GM12878 (cell line): ENCODE data around the gene CSNK1A1. TPM values are rescaled to one million over a fixed set of nuclear protein-coding genes. Genes with fewer than 3 reads are reported as not detected.
A peak's percentile ranks its signal among the peaks of the same experiment; 100 is the strongest.

Experiments
- ATAC-seq: fragments of 200-7000 bp; cut with Tn5 transposase; 3 replicates; pipeline ENCODE4 v1.9.1; 2020; ENCODE audit warnings: mild to moderate bottlenecking, moderate library complexity
- BruUV-seq: library from RNA; stranded (reverse); fragments of 400-500 nt; replicated peaks from 2 replicates; lab custom pipeline; 2021; lab: Mats Ljungman, UMichigan
- CTCF ChIA-PET: fragments of 300-600 bp; sonication (Branson Sonifier 250); formaldehyde crosslinking; extraction: SDS; loops from one replicate; lab custom pipeline; 2021; ENCODE audit warnings: inconsistent platforms; lab: Yijun Ruan, JAX
- POLR2A ChIA-PET: fragments of 350-600 bp; formaldehyde crosslinking; extraction: SDS; loops from one replicate; lab custom pipeline; 2021; ENCODE audit warnings: inconsistent platforms; lab: Charles Lee
- RAD21 ChIA-PET: fragments of 300-600 bp; sonication (Branson Sonifier 250); formaldehyde crosslinking; loops from one replicate; lab custom pipeline; 2023; ENCODE audit warnings: antibody characterized with exemption; ENCODE audit not compliant: unreplicated experiment; lab: Charles Lee
- SMC1A ChIA-PET: fragments of 300-600 bp; sonication (Branson Sonifier 250); formaldehyde crosslinking; loops from one replicate; lab custom pipeline; 2023; ENCODE audit not compliant: unreplicated experiment, uncharacterized antibody; lab: Charles Lee
- DNase-seq: peaks from one replicate; pipeline ENCODE4 v3.0.0-alpha.2; 2011; ENCODE audit warnings: low read depth, low spot score
- FAIRE-seq: peaks from 3 replicates; lab custom pipeline; 2011; peaks lifted over from hg19 to GRCh38; lab: Jason Lieb, UNC
- H2AFZ ChIP-seq: 2 replicates; pipeline ENCODE4 v1.6.0; 2011; ENCODE audit warnings: low read depth, low read length, control low read depth; ENCODE audit not compliant: control insufficient read depth
- H3K27ac ChIP-seq: 2 replicates; pipeline ENCODE4 v1.5.1; 2011; ENCODE audit warnings: control low read depth; ENCODE audit not compliant: control insufficient read depth, insufficient read depth
- H3K27me3 ChIP-seq, 2 experiments: replicated peaks in 1 of 2; 2 replicates each; pipeline versions ENCODE4 v1.6.0 to v1.6.1; 2011; ENCODE audit warnings: low read length in 1 of 2; ENCODE audit not compliant: control insufficient read depth in 2 of 2, insufficient read depth in 2 of 2
- H3K36me3 ChIP-seq, 2 experiments: 2 replicates each; pipeline ENCODE4 v1.5.1; 2011; ENCODE audit warnings: low read length in 1 of 2; ENCODE audit not compliant: control insufficient read depth in 2 of 2, insufficient read depth in 2 of 2
- H3K4me1 ChIP-seq: 2 replicates; pipeline ENCODE4 v1.6.1; 2011; ENCODE audit warnings: mild to moderate bottlenecking, low read length, moderate library complexity, mixed read lengths; ENCODE audit not compliant: control insufficient read depth, insufficient read depth
- H3K4me2 ChIP-seq: 2 replicates; pipeline ENCODE4 v1.6.0; 2011; ENCODE audit warnings: control low read depth; ENCODE audit not compliant: control insufficient read depth, insufficient read depth
- H3K4me3 ChIP-seq: fragments of 200-600 bp; sonication (generic); 2 replicates; pipeline ENCODE4 v1.5.1; 2016
- H3K79me2 ChIP-seq: 2 replicates; pipeline ENCODE4 v1.6.0; 2011; ENCODE audit warnings: low read length; ENCODE audit not compliant: control insufficient read depth, insufficient read depth
- H3K9ac ChIP-seq: 2 replicates; pipeline ENCODE4 v1.8.0; 2011; ENCODE audit warnings: low read length, control low read depth, mixed read lengths; ENCODE audit not compliant: control insufficient read depth, insufficient read depth
- H3K9me3 ChIP-seq: replicated peaks from 3 replicates; pipeline ENCODE4 v1.5.1; 2011; ENCODE audit warnings: mild to moderate bottlenecking, low read length; ENCODE audit not compliant: control insufficient read depth, insufficient read depth
- H4K20me1 ChIP-seq: 2 replicates; pipeline ENCODE4 v1.6.0; 2011; ENCODE audit not compliant: control insufficient read depth, insufficient read depth
- BCL3 ChIP-seq: IDR thresholded peaks from 2 replicates; pipeline ENCODE4 v1.6.1; 2011; ENCODE audit warnings: borderline replicate concordance, low read depth, mild to moderate bottlenecking, moderate library complexity, low read length; ENCODE audit not compliant: insufficient read depth, poor library complexity, severe bottlenecking
- CREB1 ChIP-seq: IDR thresholded peaks from 2 replicates; pipeline ENCODE4 v1.6.1; 2012; ENCODE audit warnings: low read depth, mild to moderate bottlenecking, inconsistent platforms
- CTCF ChIP-seq, 3 experiments: IDR thresholded peaks in 2 of 3; conservative IDR thresholded peaks in 1 of 3; 2 replicates each; pipeline ENCODE4 v1.5.1; 2011; ENCODE audit warnings: low read depth in 3 of 3, low read length in 3 of 3, mild to moderate bottlenecking in 3 of 3, control low read depth in 2 of 3, moderate library complexity in 2 of 3, inconsistent platforms in 1 of 3, mixed read lengths in 1 of 3; ENCODE audit not compliant: control insufficient read depth in 2 of 3, insufficient read depth in 1 of 3; ENCODE audit errors: extremely low read depth in 1 of 3
- POLR2A ChIP-seq: IDR thresholded peaks from 2 replicates; pipeline ENCODE4 v1.6.1; 2011; ENCODE audit warnings: low read depth, mild to moderate bottlenecking, low read length
- ZNF274 ChIP-seq: IDR thresholded peaks from one replicate; pipeline ENCODE4 v1.8.0; 2011; ENCODE audit not compliant: insufficient read length, insufficient read depth
- ZNF384 ChIP-seq: IDR thresholded peaks from 2 replicates; pipeline ENCODE4 v1.6.1; 2012; ENCODE audit warnings: low read depth, mild to moderate bottlenecking, low read length, improper control_type of control experiment, borderline replicate concordance
- WGBS: methylation state at CpG from one replicate; pipeline ENCODE4 v1.1.6; 2016; ENCODE audit warnings: low lambda C conversion rate; ENCODE audit not compliant: insufficient replicate concordance, insufficient coverage; ENCODE audit errors: missing lambda C conversion rate; 5-methylcytosine and 5-hydroxymethylcytosine counted together
- in situ Hi-C: fragments of 300-500 bp; cut with MboI; formaldehyde crosslinking; loops from 9 replicates; pipeline ENCODE4 v1.14.3; 2018; ENCODE audit warnings: mixed read lengths
- intact Hi-C: fragments of 100-400 bp; cut with micrococcal nuclease; formaldehyde crosslinking; loops from one replicate; pipeline ENCODE4 v1.14.2; 2022; ENCODE audit not compliant: unreplicated experiment
- polyA plus RNA-seq, 11 experiments: library from polyadenylated mRNA; depleted of rRNA in 4 of 11; unstranded in 6 of 11; stranded (reverse) in 5 of 11; fragments of >200 nt; fragmentation: Nextera tagmentation in 4 of 11; fragmentation: Illumina TruSeq in 1 of 11; extraction: Ambion mirVana in 4 of 11; extraction: Trizol in 1 of 11; gene quantifications; 1 replicate in 1 of 11; 2 replicates in 10 of 11; pipeline versions ENCODE4 v1.2.1 to v1.2.3, GENCODE V29; 2011 to 2016; ENCODE audit warnings: inconsistent platforms in 2 of 11, missing spikeins in 2 of 11, low read depth in 1 of 11
- total RNA-seq, 4 experiments: library from RNA; depleted of rRNA in 3 of 4; stranded (reverse); fragments of >200 nt in 3 of 4; fragmentation: Illumina TruSeq in 1 of 4; extraction: Trizol in 1 of 4; gene quantifications; 2 replicates each; pipeline versions ENCODE4 v1.2.1 to v1.2.3, GENCODE V29; 2013 to 2021

Gene CSNK1A1
- total and polyA plus RNA-seq, 10 of the 15 experiments (the other 5 are each of a cell fraction or from before 2014, with no cell fraction given) = 53.3 to 155 (median 133) TPM

- BruUV-seq = no TSS peak
- H3K9me3 ChIP-seq = no peaks in the 10 kb centered on the region
- no peaks in the 10 kb centered on the region for H3K27me3 ChIP-seq
- CTCF ChIA-PET = no interaction called here
- TF ChIP-seq BCL3 (peak; percentile 48), CREB1 (no peak)
- TF ChIP-seq, all 136 proteins: peak for 1
- H4K20me1 ChIP-seq = no peaks in the 10 kb centered on the region
- intact Hi-C loops = no loop called here
- ATAC-seq (no peak), FAIRE-seq (peak; percentile 35), DNase-seq (no peak)
- WGBS = 62% methylated on average over 7 of the region's 7 CpGs
- in situ Hi-C loops = no loop called here
- ChIA-PET RAD21 (no interaction called here), SMC1A (no interaction called here), POLR2A (no interaction called here)
- H3K4me1 ChIP-seq = no peaks in the 10 kb centered on the region
- H3K36me3 ChIP-seq = peaks cover 0 to 6% of the 10 kb centered on the region in 2 experiments; a peak in 2 of 4 replicates
- no peak overlapping the region for H3K4me3 ChIP-seq
- H2AFZ ChIP-seq = no peak overlapping the region
- H3K79me2 ChIP-seq = no peaks in the 10 kb centered on the region
- no peak overlapping the region for H3K9ac ChIP-seq
- no peak overlapping the region for H3K27ac ChIP-seq
- no peak overlapping the region for H3K4me2 ChIP-seq
Observed at GRCh38 chr5:149489605-149490037, 61.6 kb downstream of the CSNK1A1 start.

- no peaks in the 10 kb centered on the region for H3K4me1 ChIP-seq
- no peak for DNase-seq
- no peaks in the 10 kb centered on the region for H3K9me3 ChIP-seq
- WGBS = 68% methylated on average over 19 of the region's 19 CpGs
- H3K4me2 ChIP-seq = no peak overlapping the region
- no peaks in the 10 kb centered on the region for H4K20me1 ChIP-seq
- intact Hi-C loops (no loop called here), in situ Hi-C loops (no loop called here)
- ChIA-PET POLR2A (interaction anchor here (0.7 kb wide), 1 partner anchor 83 kb away, joined by 4 read pairs; no protein-coding TSS in a partner anchor), RAD21 (no interaction called here), CTCF (no interaction called here), SMC1A (no interaction called here)
- no peak for FAIRE-seq
- no peaks in the 10 kb centered on the region for H3K79me2 ChIP-seq
- no peaks in the 10 kb centered on the region for H3K27me3 ChIP-seq
- H3K4me3 ChIP-seq = no peak overlapping the region
- no peak overlapping the region for H3K9ac ChIP-seq
- TF ChIP-seq CTCF (IDR thresholded peaks at IDR 0.05 in 2 of 3, conservative IDR thresholded peaks at IDR 0.05 in 1 of 3; ENCODE audit: control insufficient read depth in 2 of 3, extremely low read depth in 1 of 3, insufficient read depth in 1 of 3, low read depth in 3 of 3, low read length in 3 of 3) (no peak), ZNF384 (no peak), ZNF274 (no peak), POLR2A (0 out of 2 replicates have a peak, but pooled peaks have one; percentile 17)
- no TSS peak for BruUV-seq
- H3K36me3 ChIP-seq = peaks cover 0 to 3% of the 10 kb centered on the region in 2 experiments; a peak in 1 of 4 replicates
- H2AFZ ChIP-seq = no peak overlapping the region
- H3K27ac ChIP-seq = no peak overlapping the region
- no peak for ATAC-seq
Observed at GRCh38 chr5:149488645-149489306, 62.5 kb downstream of the CSNK1A1 start.
